Measurements from ENCODE around the gene TMEM205.

DNA sequence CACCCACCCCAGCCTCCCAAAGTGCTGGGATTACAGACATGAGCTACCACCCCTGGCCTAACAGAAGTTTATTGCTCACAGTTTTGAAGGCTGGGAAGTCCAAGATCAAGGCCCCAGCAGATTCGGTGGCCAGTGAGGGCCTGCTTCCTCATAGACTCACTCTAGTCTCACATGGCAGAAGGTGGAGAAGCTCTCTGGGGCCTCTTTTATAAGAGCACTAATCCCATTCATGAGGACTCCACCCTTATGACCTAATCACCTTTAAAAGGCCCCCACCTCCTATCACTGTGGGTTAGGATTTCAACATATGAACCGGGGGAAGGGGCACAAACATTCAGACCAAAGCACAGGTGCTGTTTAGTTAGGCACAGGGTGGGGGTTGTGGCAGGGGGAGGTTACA, 21.5 kb upstream of the TMEM205 start:
- TF ChIP-seq EZH2phosphoT487 (conservative IDR thresholded peaks at IDR 0.05; ENCODE audit: low read length), result no peak
- TF ChIP-seq CTCF (IDR thresholded peaks at IDR 0.05; ENCODE audit: insufficient read depth, low read length, poor library complexity, severe bottlenecking), result no peak

Data from SU-DHL-6 (cell line).